Activated naive CD8-positive, alpha-beta T cell treated with anti-CD3 and anti-CD28 coated beads, Interleukin-2, amount 50 U/mL, for 24 hours (primary cell): Measurements from ENCODE around the gene TMEM144.
"Not testable (repeated sequence)": the region's sequence is repeated elsewhere in the genome, so short reads cannot be mapped to it uniquely, and the experiment has no call there.

Source experiments
- ATAC-seq: fragments of 150-1000 bp; cut with Tn5 transposase; one replicate; pipeline ENCODE4 v1.10.0; 2021
- DNase-seq: peaks from one replicate; pipeline ENCODE4 v3.0.0; 2021
- H3K27ac Mint-ChIP-seq: one replicate; pipeline ENCODE4 v1.8.0; 2021; ENCODE audit warnings: mild to moderate bottlenecking, mixed read lengths
- H3K27me3 Mint-ChIP-seq: one replicate; pipeline ENCODE4 v1.8.0; 2021; ENCODE audit warnings: mixed read lengths
- H3K36me3 Mint-ChIP-seq: one replicate; pipeline ENCODE4 v1.8.0; 2021; ENCODE audit warnings: low read depth, mixed read lengths
- H3K4me1 Mint-ChIP-seq: one replicate; pipeline ENCODE4 v1.8.0; 2021; ENCODE audit warnings: mixed read lengths
- H3K4me3 Mint-ChIP-seq: one replicate; pipeline ENCODE4 v1.8.0; 2021; ENCODE audit warnings: mild to moderate bottlenecking, moderate library complexity, mixed read lengths
- H3K9me3 Mint-ChIP-seq: one replicate; pipeline ENCODE4 v1.8.0; 2021; ENCODE audit warnings: mixed read lengths

TMEM144 gene

DNA sequence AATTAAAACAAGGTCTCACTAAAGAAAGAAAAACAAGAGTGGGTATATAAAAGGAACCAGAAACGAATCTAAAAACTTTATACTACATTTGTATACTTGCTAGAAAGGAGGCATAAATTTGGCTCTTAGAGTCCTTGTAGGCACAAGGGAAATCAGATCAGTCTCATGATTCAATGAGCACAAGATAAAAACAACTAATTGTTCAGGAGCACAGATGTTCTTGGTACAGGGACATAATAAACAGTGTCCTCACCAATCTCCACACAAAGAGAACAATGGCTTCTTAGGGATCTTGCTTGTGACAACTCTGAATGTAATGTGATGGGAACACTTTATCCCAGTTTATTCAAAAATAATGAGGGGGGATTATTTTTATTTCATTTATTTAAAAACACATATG lies 28.3 kb downstream of the TMEM144 start:
- no peak for DNase-seq
- Mint-ChIP-seq H3K4me1 (no peaks in the 10 kb centered on the region), H3K4me3 (no peak overlapping the region), H3K27me3 (peaks cover 2% of the 10 kb centered on the region), H3K9me3 (no peaks in the 10 kb centered on the region), H3K36me3 (no peaks in the 10 kb centered on the region), H3K27ac (no peak overlapping the region)
- no peak for ATAC-seq

- Mint-ChIP-seq H3K4me3 (no peak overlapping the region), H3K27me3 (peaks cover 2% of the 10 kb centered on the region), H3K4me1 (no peaks in the 10 kb centered on the region), H3K9me3 (no peaks in the 10 kb centered on the region), H3K36me3 (no peaks in the 10 kb centered on the region), H3K27ac (no peak overlapping the region)
- DNase-seq (no peak), ATAC-seq (no peak)
These were observed 28.9 kb downstream of the TMEM144 start for GRCh38 chr4:158239196-158239595.

- ATAC-seq (no peak), DNase-seq (no peak)
- Mint-ChIP-seq H3K4me1 (no peaks in the 10 kb centered on the region), H3K4me3 (no peak overlapping the region), H3K27ac (no peak overlapping the region), H3K9me3 (no peaks in the 10 kb centered on the region), H3K27me3 (peaks cover 3% of the 10 kb centered on the region), H3K36me3 (no peaks in the 10 kb centered on the region)
These were observed 32.8 kb downstream of the TMEM144 start for GRCh38 chr4:158243071-158243470.

DNA sequence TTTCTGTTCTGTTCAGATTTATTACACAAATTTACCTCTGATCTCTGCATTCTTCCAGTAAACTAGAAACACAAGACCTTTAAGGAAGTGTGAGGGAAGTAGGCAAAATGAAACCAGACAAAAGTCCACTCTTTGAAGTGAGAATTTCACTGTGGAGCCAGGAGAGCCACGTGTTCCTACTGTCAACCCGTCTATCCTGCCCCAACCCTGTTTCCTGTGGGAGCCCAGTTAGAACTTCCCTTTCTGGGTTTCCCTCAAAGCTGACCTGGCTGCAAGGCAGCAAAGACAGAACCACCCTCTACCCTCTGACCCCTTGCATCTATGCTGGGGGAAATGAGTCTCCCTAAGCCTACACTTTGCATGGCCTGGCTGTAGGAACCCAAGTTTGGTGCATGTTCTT lies 40.0 kb downstream of the TMEM144 start:
- Mint-ChIP-seq H3K4me3 (no peak overlapping the region), H3K27me3 (peaks cover 15% of the 10 kb centered on the region), H3K4me1 (no peaks in the 10 kb centered on the region), H3K9me3 (no peaks in the 10 kb centered on the region), H3K27ac (no peak overlapping the region), H3K36me3 (no peaks in the 10 kb centered on the region)
- no peak for ATAC-seq
- DNase-seq = no peak

GRCh38 chr4:158253350-158253980 lies 43.2 kb downstream of the TMEM144 start:
- Mint-ChIP-seq H3K4me1 (no peaks in the 10 kb centered on the region), H3K4me3 (no peak overlapping the region), H3K36me3 (no peaks in the 10 kb centered on the region), H3K27ac (no peak overlapping the region), H3K27me3 (peaks cover 13% of the 10 kb centered on the region), H3K9me3 (no peaks in the 10 kb centered on the region)
- ATAC-seq = peak; percentile 66
- peak; percentile 36 for DNase-seq

DNA sequence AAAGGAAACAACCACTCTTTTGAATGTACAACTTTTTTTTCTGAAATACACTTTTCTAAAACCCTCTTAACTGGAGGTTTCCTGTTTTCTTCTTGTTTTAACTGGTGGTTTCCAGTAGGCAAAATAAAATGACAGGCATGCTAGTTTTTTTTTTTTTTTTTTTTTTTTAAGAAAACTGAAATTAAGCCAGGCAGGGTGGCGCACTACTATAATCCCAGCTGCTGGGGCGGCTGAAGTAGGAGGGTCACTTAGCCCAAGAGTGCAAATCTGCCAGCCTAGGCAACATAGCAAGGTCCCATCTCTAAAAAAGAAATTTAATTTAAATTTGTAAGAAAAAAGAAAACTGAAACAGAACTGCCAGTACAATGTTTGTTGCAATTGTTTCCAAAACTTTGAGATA lies 44.0 kb downstream of the TMEM144 start:
- peaks cover 13% of the 10 kb centered on the region for H3K27me3 Mint-ChIP-seq
- H3K36me3 Mint-ChIP-seq = no peaks in the 10 kb centered on the region
- H3K9me3 Mint-ChIP-seq = no peaks in the 10 kb centered on the region
- no peaks in the 10 kb centered on the region for H3K4me1 Mint-ChIP-seq
- H3K27ac Mint-ChIP-seq = no peak overlapping the region
- DNase-seq (no peak), ATAC-seq (no peak)
- no peak overlapping the region for H3K4me3 Mint-ChIP-seq

DNA sequence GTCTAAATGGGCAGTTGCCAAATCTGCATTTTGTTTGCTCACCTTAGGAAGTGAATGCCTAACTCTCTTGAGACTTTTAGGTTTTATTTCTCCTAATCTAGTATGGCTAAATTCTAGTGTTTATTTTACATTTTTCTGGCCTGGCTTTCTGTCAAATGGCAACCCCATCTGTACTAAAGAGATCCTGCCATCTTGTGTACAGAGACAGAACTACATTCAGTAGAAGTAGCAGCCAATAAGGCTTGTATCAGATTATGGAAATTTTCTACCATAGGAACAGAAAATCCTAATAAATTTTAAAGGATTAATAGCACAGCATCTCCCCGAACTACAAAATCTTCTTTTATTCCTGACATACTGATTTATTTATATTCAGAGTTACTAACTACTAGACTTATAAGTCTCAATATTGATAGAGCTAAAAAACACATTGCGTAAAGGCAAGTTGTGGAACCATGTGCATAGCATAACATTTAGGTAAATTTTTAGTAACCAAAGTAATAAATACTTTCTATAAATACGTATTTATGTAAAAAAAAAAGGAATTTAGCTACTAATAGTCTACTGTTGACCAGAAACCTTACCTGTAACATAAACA lies 45.5 kb downstream of the TMEM144 start:
- ATAC-seq = no peak
- Mint-ChIP-seq H3K9me3 (no peaks in the 10 kb centered on the region), H3K27me3 (peaks cover 13% of the 10 kb centered on the region), H3K27ac (no peak overlapping the region), H3K36me3 (no peaks in the 10 kb centered on the region), H3K4me3 (no peak overlapping the region), H3K4me1 (no peaks in the 10 kb centered on the region)
- DNase-seq = no peak

- Mint-ChIP-seq H3K4me1 (no peaks in the 10 kb centered on the region), H3K36me3 (no peaks in the 10 kb centered on the region), H3K27me3 (no peaks in the 10 kb centered on the region), H3K4me3 (no peak overlapping the region), H3K27ac (no peak overlapping the region), H3K9me3 (no peaks in the 10 kb centered on the region)
- no peak for DNase-seq
- no peak for ATAC-seq
These were observed 49.8 kb downstream of the TMEM144 start for GRCh38 chr4:158259955-158260575.

DNA sequence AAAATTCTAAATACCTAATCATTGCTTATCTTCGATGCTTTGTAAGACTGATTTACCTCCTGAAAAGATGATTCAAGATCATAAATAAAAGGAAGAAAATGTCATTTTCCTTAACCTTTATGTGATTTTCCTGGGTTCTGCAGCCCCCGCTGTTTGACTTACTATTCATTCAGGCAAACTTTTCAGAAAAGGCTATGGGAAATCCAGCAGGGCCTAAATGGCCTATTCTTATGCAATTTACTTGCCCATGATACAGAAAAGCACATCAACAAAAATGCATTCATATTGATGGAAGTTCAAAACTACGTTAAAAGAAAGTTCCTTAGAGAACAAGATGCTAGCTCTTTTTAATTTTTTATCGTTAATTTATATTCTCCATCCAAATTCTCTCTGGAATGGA lies 51.2 kb downstream of the TMEM144 start:
- no peak overlapping the region for H3K27ac Mint-ChIP-seq
- no peaks in the 10 kb centered on the region for H3K4me1 Mint-ChIP-seq
- no peak overlapping the region for H3K4me3 Mint-ChIP-seq
- no peaks in the 10 kb centered on the region for H3K9me3 Mint-ChIP-seq
- H3K27me3 Mint-ChIP-seq = no peaks in the 10 kb centered on the region
- DNase-seq (no peak), ATAC-seq (no peak)
- no peaks in the 10 kb centered on the region for H3K36me3 Mint-ChIP-seq

DNA sequence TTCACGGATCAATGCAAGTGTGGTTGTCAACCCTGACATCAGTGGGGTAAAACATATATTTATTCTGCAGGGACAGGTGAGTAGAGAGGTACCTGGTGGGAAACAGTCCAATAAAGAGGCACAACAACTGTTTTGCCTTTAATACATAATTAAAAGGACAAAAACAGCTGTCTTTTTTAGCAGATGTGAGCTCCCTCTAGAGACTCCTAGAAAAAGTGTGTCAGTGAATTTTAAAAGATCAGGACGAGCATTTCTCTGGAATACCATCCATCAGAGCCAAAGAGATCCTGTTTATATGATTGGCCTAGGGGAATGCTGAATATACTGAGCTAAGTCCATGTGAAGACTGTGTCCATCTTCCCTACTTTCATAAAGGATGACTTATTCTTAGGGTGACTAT lies 58.3 kb downstream of the TMEM144 start:
- H3K4me3 Mint-ChIP-seq = no peak overlapping the region
- H3K27me3 Mint-ChIP-seq = peaks cover 8% of the 10 kb centered on the region
- no peak for ATAC-seq
- no peaks in the 10 kb centered on the region for H3K4me1 Mint-ChIP-seq
- no peaks in the 10 kb centered on the region for H3K36me3 Mint-ChIP-seq
- H3K27ac Mint-ChIP-seq = no peak overlapping the region
- no peaks in the 10 kb centered on the region for H3K9me3 Mint-ChIP-seq
- no peak for DNase-seq

- ATAC-seq = no peak
- H3K9me3 Mint-ChIP-seq = no peaks in the 10 kb centered on the region
These were observed 64.3 kb downstream of the TMEM144 start for GRCh38 chr4:158274636-158275035.

DNA sequence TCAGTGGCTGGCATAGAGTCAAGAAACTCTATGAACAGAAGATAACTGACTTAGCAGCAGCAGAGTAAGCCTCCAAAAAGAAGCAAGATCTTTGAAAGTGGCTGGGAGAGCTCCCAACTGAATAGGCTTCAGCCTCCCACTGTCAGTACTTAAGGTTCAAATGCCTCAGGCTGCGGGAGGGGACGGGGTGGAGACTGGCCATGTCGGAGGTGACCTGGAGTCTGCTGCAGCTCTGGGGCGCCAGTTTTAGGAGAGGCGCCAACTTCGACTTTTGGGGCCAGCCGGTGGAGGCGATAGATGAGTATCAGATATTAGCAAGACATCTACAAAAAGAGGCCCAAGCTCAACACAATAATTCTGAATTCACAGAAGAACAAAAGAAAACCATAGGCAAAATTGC lies 67.3 kb downstream of the TMEM144 start:
- H3K4me3 Mint-ChIP-seq = no peak overlapping the region
- ATAC-seq = no peak
- DNase-seq = no peak
- no peaks in the 10 kb centered on the region for H3K4me1 Mint-ChIP-seq
- no peaks in the 10 kb centered on the region for H3K36me3 Mint-ChIP-seq
- no peak overlapping the region for H3K27ac Mint-ChIP-seq
- no peaks in the 10 kb centered on the region for H3K27me3 Mint-ChIP-seq
- no peaks in the 10 kb centered on the region for H3K9me3 Mint-ChIP-seq

More at GRCh38 chr4:158274636-158275035, 64.3 kb downstream of the TMEM144 start:
- no peak for DNase-seq
- no peaks in the 10 kb centered on the region for H3K36me3 Mint-ChIP-seq
- H3K27ac Mint-ChIP-seq = no peak overlapping the region
- peaks cover 3% of the 10 kb centered on the region for H3K27me3 Mint-ChIP-seq
- no peaks in the 10 kb centered on the region for H3K4me1 Mint-ChIP-seq
- H3K4me3 Mint-ChIP-seq = no peak overlapping the region

DNA sequence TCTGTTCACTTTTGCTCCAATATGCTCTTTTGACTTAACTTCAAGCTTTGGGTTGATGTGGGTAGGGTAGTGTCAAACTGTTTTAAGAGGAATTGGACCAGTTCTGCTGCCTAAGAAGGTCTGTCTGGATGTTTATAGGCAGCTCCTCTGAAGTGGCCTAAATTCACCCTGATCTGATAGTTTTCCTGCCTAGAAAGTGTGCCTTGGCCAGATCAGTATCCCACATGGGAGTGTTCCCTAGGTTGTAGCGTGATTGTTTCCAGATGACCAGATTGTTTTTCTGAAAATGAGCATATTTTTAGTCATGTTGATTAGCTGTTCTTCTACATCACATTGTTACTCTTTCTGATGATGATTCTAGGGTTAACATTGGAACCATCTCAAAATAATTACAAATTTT lies 68.8 kb downstream of the TMEM144 start:
- H3K4me1 Mint-ChIP-seq, H3K27me3 Mint-ChIP-seq, H3K9me3 Mint-ChIP-seq, H3K36me3 Mint-ChIP-seq, ATAC-seq, H3K4me3 Mint-ChIP-seq, H3K27ac Mint-ChIP-seq, DNase-seq: not testable (repeated sequence)

DNA sequence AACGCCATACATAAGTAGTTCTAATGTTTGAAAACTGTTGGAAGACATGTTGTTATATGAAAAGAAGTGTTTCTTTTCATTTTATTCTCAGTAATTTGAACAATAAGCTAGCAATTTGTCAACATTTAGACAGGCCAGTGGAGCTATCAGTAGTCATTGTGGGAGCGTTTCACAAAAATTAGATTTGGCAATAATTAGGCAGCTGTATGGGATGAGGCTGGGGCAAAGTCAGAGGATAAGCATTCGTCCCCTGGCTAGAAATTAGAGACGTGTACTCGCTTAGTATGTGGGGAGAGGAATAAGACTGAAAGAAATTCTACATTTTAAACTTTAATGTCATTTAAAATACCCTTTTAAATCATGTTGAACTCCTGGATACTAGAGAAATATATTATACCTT lies 70.6 kb downstream of the TMEM144 start:
- no peaks in the 10 kb centered on the region for H3K36me3 Mint-ChIP-seq
- no peaks in the 10 kb centered on the region for H3K4me1 Mint-ChIP-seq
- no peaks in the 10 kb centered on the region for H3K9me3 Mint-ChIP-seq
- no peak overlapping the region for H3K4me3 Mint-ChIP-seq
- no peaks in the 10 kb centered on the region for H3K27me3 Mint-ChIP-seq
- no peak overlapping the region for H3K27ac Mint-ChIP-seq
- no peak for DNase-seq
- no peak for ATAC-seq

DNA sequence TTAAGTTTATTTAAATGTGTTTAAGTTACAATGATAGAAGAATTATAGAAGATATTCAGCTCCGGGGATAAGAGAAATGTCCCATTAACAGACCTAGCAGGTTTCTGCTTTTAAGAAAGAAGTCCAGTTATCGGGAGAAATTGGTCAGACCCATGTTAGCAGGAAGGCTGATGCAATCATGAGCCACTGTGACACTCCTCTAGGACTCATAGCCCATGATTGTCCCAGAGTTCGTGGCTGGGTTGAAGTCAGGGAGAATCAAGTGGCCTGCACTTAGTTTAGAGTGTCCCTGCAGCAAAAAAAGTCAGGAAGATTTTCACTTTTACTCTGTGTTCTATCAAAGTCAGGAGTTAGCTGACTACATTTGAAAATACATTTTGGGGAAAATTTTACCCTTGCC lies 72.0 kb downstream of the TMEM144 start:
- Mint-ChIP-seq H3K4me3 (no peak overlapping the region), H3K4me1 (no peaks in the 10 kb centered on the region), H3K27ac (no peak overlapping the region), H3K9me3 (no peaks in the 10 kb centered on the region), H3K27me3 (no peaks in the 10 kb centered on the region), H3K36me3 (no peaks in the 10 kb centered on the region)
- no peak for DNase-seq
- ATAC-seq = no peak
